CD4-positive, alpha-beta T cell treated with Interleukin-15 for 1 hour (primary cell): ENCODE data around the gene ABI1.
"Not testable (repeated sequence)": the region's sequence is repeated elsewhere in the genome, so short reads cannot be mapped to it uniquely, and the experiment has no call there.

ENCODE experiments used
- DNase-seq: peaks from one replicate; pipeline ENCODE4 v3.0.0-alpha.2; 2020

The ABI1 gene

GRCh38 chr10:26803849-26804248 lies 56.9 kb downstream of the ABI1 start:
- no peak for DNase-seq

GRCh38 chr10:26802527-26802926 lies 58.2 kb downstream of the ABI1 start:
- no peak for DNase-seq

- no peak for DNase-seq
These were observed 58.9 kb downstream of the ABI1 start for GRCh38 chr10:26801831-26802230.

- DNase-seq = no peak
These were observed 59.5 kb downstream of the ABI1 start for GRCh38 chr10:26801274-26801673.

GRCh38 chr10:26800468-26800867 lies 60.3 kb downstream of the ABI1 start:
- no peak for DNase-seq

GRCh38 chr10:26799342-26799741 lies 61.4 kb downstream of the ABI1 start:
- DNase-seq = peak; percentile 24

- DNase-seq = no peak
These were observed 62.5 kb downstream of the ABI1 start for GRCh38 chr10:26798298-26798697.

GRCh38 chr10:26797340-26797739 lies 63.4 kb downstream of the ABI1 start:
- no peak for DNase-seq

- no peak for DNase-seq
These were observed 67.8 kb downstream of the ABI1 start for GRCh38 chr10:26792758-26793495.

- DNase-seq = no peak
These were observed 70.3 kb downstream of the ABI1 start for GRCh38 chr10:26790221-26790995.

GRCh38 chr10:26789779-26790178 lies 71.0 kb downstream of the ABI1 start:
- not testable (repeated sequence) for DNase-seq

- DNase-seq = no peak
These were observed 73.4 kb downstream of the ABI1 start for GRCh38 chr10:26787362-26787761.

- no peak for DNase-seq
These were observed 79.0 kb downstream of the ABI1 start for GRCh38 chr10:26781797-26782196.

- DNase-seq = peak; percentile 38
These were observed 79.8 kb downstream of the ABI1 start for GRCh38 chr10:26780793-26781601.

GRCh38 chr10:26780106-26780792 lies 80.5 kb downstream of the ABI1 start:
- DNase-seq = no peak

GRCh38 chr10:26779176-26779860 lies 81.4 kb downstream of the ABI1 start:
- DNase-seq = no peak

GRCh38 chr10:26777686-26778085 lies 83.1 kb downstream of the ABI1 start:
- DNase-seq = no peak

- no peak for DNase-seq
These were observed 84.5 kb downstream of the ABI1 start for GRCh38 chr10:26776258-26776657.

- no peak for DNase-seq
These were observed 87.1 kb downstream of the ABI1 start for GRCh38 chr10:26773633-26774032.

- DNase-seq = no peak
These were observed 90.7 kb downstream of the ABI1 start for GRCh38 chr10:26770069-26770468.

GRCh38 chr10:26765549-26765948 lies 95.2 kb downstream of the ABI1 start:
- no peak for DNase-seq

- DNase-seq = no peak
These were observed 101.8 kb downstream of the ABI1 start for GRCh38 chr10:26759008-26759407.
